Neuronal stem cell (in vitro differentiated cells): ENCODE results near the gene ERFL.

Experiments
- DNase-seq: peaks from one replicate; pipeline ENCODE4 v3.0.0-alpha.2; 2013; ENCODE audit warnings: low spot score
- H2AFZ ChIP-seq: one replicate; pipeline ENCODE4 v1.6.1; 2013; ENCODE audit warnings: mild to moderate bottlenecking, low read length, inconsistent platforms
- H2AK5ac ChIP-seq: 2 replicates; pipeline ENCODE4 v1.6.1; 2013; ENCODE audit warnings: low read depth, mild to moderate bottlenecking, inconsistent platforms, low read length, moderate library complexity, mixed read lengths
- H2BK120ac ChIP-seq: 2 replicates; pipeline ENCODE4 v1.6.1; 2013; ENCODE audit warnings: low read depth, mild to moderate bottlenecking, inconsistent platforms, low read length, moderate library complexity, mixed read lengths
- H2BK12ac ChIP-seq: one replicate; pipeline ENCODE4 v1.6.1; 2013; ENCODE audit warnings: low read length, inconsistent platforms
- H2BK15ac ChIP-seq: 2 replicates; pipeline ENCODE4 v1.6.1; 2013; ENCODE audit warnings: mild to moderate bottlenecking, low read length, inconsistent platforms, mixed read lengths
- H2BK5ac ChIP-seq: one replicate; pipeline ENCODE4 v1.6.1; 2013; ENCODE audit warnings: inconsistent platforms, mild to moderate bottlenecking, low read length, moderate library complexity
- H3K14ac ChIP-seq: one replicate; pipeline ENCODE4 v1.6.1; 2013; ENCODE audit warnings: low read length, inconsistent platforms
- H3K18ac ChIP-seq: 2 replicates; pipeline ENCODE4 v1.6.1; 2013; ENCODE audit warnings: low read length, inconsistent platforms
- H3K23ac ChIP-seq: 2 replicates; pipeline ENCODE4 v1.6.1; 2013; ENCODE audit warnings: low read depth, mild to moderate bottlenecking, mixed read lengths, low read length, inconsistent platforms; ENCODE audit not compliant: poor library complexity
- H3K27ac ChIP-seq: replicated peaks from 3 replicates; pipeline ENCODE4 v1.5.1; 2013; ENCODE audit warnings: low read length, inconsistent platforms
- H3K27me3 ChIP-seq, 3 experiments: 2 replicates each; pipeline ENCODE4 v1.6.1; 2013; ENCODE audit warnings: low read length in 3 of 3, mild to moderate bottlenecking in 2 of 3, inconsistent platforms in 1 of 3, low read depth in 1 of 3, mixed read lengths in 1 of 3, moderate library complexity in 1 of 3; ENCODE audit not compliant: control insufficient read depth in 3 of 3, insufficient read depth in 3 of 3
- H3K36me3 ChIP-seq, 2 donors: replicated peaks in 1 of 2; 2 replicates each; pipeline ENCODE4 v1.6.1; 2013; ENCODE audit warnings: low read length in 2 of 2; ENCODE audit not compliant: control insufficient read depth in 2 of 2, insufficient read depth in 2 of 2
- H3K4ac ChIP-seq: 2 replicates; pipeline ENCODE4 v1.6.1; 2013; ENCODE audit warnings: inconsistent platforms, mild to moderate bottlenecking, low read length, moderate library complexity
- H3K4me1 ChIP-seq, 2 donors: 1 replicate in 1 of 2; 2 replicates in 1 of 2; pipeline ENCODE4 v1.6.1; 2013; ENCODE audit warnings: low read length in 2 of 2, low read depth in 1 of 2; ENCODE audit not compliant: control insufficient read depth in 2 of 2, insufficient read depth in 1 of 2
- H3K4me2 ChIP-seq: one replicate; pipeline ENCODE4 v1.6.1; 2013; ENCODE audit warnings: mild to moderate bottlenecking, low read length, inconsistent platforms; ENCODE audit not compliant: insufficient read depth, poor library complexity, severe bottlenecking
- H3K4me3 ChIP-seq, 2 donors: 2 replicates each; pipeline ENCODE4 v1.5.1; 2013; ENCODE audit warnings: low read length in 2 of 2, mild to moderate bottlenecking in 2 of 2, inconsistent platforms in 1 of 2, moderate library complexity in 1 of 2
- H3K79me1 ChIP-seq: one replicate; pipeline ENCODE4 v1.6.1; 2013; ENCODE audit warnings: low read depth, mild to moderate bottlenecking, inconsistent platforms, low read length, moderate library complexity
- H3K9ac ChIP-seq: one replicate; pipeline ENCODE4 v1.6.1; 2013; ENCODE audit warnings: mild to moderate bottlenecking, low read depth, low read length, inconsistent platforms; ENCODE audit not compliant: poor library complexity
- H3K9me3 ChIP-seq, 2 donors: replicated peaks in 1 of 2; 2 replicates each; pipeline versions ENCODE3 to v1.6.1; 2013; ENCODE audit warnings: low read length in 2 of 2, mild to moderate bottlenecking in 2 of 2, inconsistent platforms in 1 of 2, low read depth in 1 of 2, mixed read lengths in 1 of 2, moderate library complexity in 1 of 2; ENCODE audit not compliant: control insufficient read depth in 2 of 2, insufficient read depth in 1 of 2
- H4K8ac ChIP-seq: one replicate; pipeline ENCODE4 v1.6.1; 2013; ENCODE audit warnings: low read depth, mild to moderate bottlenecking, inconsistent platforms, low read length, moderate library complexity
- H4K91ac ChIP-seq: one replicate; pipeline ENCODE4 v1.6.1; 2013; ENCODE audit warnings: low read length, low read depth, mild to moderate bottlenecking, inconsistent platforms; ENCODE audit not compliant: poor library complexity
- WGBS, 2 donors: extraction: QIAGEN DNeasy Blood & Tissue Kit; methylation state at CpG; one replicate each; pipeline ENCODE4 v1.1.7; 2013; ENCODE audit warnings: missing lambda C conversion rate in 2 of 2, mixed read lengths in 1 of 2; ENCODE audit not compliant: insufficient read length in 2 of 2, insufficient replicate concordance in 1 of 2; ENCODE audit errors: extremely low coverage in 2 of 2; 5-methylcytosine and 5-hydroxymethylcytosine counted together

ERFL gene

GRCh38 chr19:41864374-41864773, 63.9 kb downstream of the ERFL start:
- H4K91ac ChIP-seq: no peak overlapping the region
- peak overlapping the region in 1 of 2 donors; percentile 24 for H3K4me3 ChIP-seq
- H3K14ac ChIP-seq: no peak overlapping the region
- H3K4me1 ChIP-seq: peaks cover 16 to 19% of the 10 kb centered on the region in 2 donors
- H3K4ac ChIP-seq: no peak overlapping the region
- H3K27ac ChIP-seq: no peak overlapping the region
- H2BK5ac ChIP-seq: no peak overlapping the region
- H3K23ac ChIP-seq: peak overlapping the region; percentile 34
- no peaks in the 10 kb centered on the region for H3K9me3 ChIP-seq
- H3K36me3 ChIP-seq: peaks cover 68 to 84% of the 10 kb centered on the region in 2 donors
- H3K4me2 ChIP-seq: no peak overlapping the region
- H2BK120ac ChIP-seq: no peak overlapping the region
- no peak for DNase-seq
- peaks cover 31% of the 10 kb centered on the region for H3K79me1 ChIP-seq
- H3K18ac ChIP-seq: no peak overlapping the region
- no peak overlapping the region for H2AK5ac ChIP-seq
- H3K27me3 ChIP-seq: no peaks in the 10 kb centered on the region
- WGBS, 2 donors: no CpG with 5 or more reads among the region's 5 CpGs
- no peak overlapping the region for H2BK15ac ChIP-seq
- H2AFZ ChIP-seq: no peak overlapping the region
- no peak overlapping the region for H4K8ac ChIP-seq
- peak overlapping the region; percentile 2 for H3K9ac ChIP-seq
- no peak overlapping the region for H2BK12ac ChIP-seq

- H2AK5ac ChIP-seq: no peak overlapping the region
- no peak overlapping the region for H3K18ac ChIP-seq
- H4K8ac ChIP-seq: no peak overlapping the region
- no peak overlapping the region for H2BK5ac ChIP-seq
- no peak overlapping the region for H2BK12ac ChIP-seq
- no peaks in the 10 kb centered on the region for H3K9me3 ChIP-seq
- no peak overlapping the region for H2BK15ac ChIP-seq
- no peak overlapping the region for H3K4me2 ChIP-seq
- WGBS, 2 donors: no CpG with 5 or more reads among the region's 11 CpGs
- no peak overlapping the region for H4K91ac ChIP-seq
- no peak for DNase-seq
- H2AFZ ChIP-seq: no peak overlapping the region
- peaks cover 16 to 21% of the 10 kb centered on the region in 2 donors for H3K4me1 ChIP-seq
- H3K27me3 ChIP-seq: no peaks in the 10 kb centered on the region
- H3K79me1 ChIP-seq: peaks cover 29% of the 10 kb centered on the region
- H3K27ac ChIP-seq: no peak overlapping the region
- H3K9ac ChIP-seq: no peak overlapping the region
- H3K14ac ChIP-seq: no peak overlapping the region
- H3K36me3 ChIP-seq: peaks cover 58 to 74% of the 10 kb centered on the region in 2 donors
- no peak overlapping the region for H3K4me3 ChIP-seq
- H2BK120ac ChIP-seq: no peak overlapping the region
- no peak overlapping the region for H3K23ac ChIP-seq
- H3K4ac ChIP-seq: no peak overlapping the region
Observed at GRCh38 chr19:41863209-41863931, 64.9 kb downstream of the ERFL start.

- no peak overlapping the region for H3K4ac ChIP-seq
- no peak overlapping the region for H4K8ac ChIP-seq
- H2BK5ac ChIP-seq: no peak overlapping the region
- H3K4me2 ChIP-seq: no peak overlapping the region
- no peaks in the 10 kb centered on the region for H3K9me3 ChIP-seq
- peak overlapping the region in 1 of 2 donors; percentile 36 for H3K4me3 ChIP-seq
- H3K27me3 ChIP-seq: no peaks in the 10 kb centered on the region
- no peak overlapping the region for H3K27ac ChIP-seq
- H3K4me1 ChIP-seq: peaks cover 16 to 21% of the 10 kb centered on the region in 2 donors
- no peak overlapping the region for H2BK120ac ChIP-seq
- no peak overlapping the region for H2BK12ac ChIP-seq
- H3K36me3 ChIP-seq: peaks cover 51 to 65% of the 10 kb centered on the region in 2 donors
- peaks cover 25% of the 10 kb centered on the region for H3K79me1 ChIP-seq
- H3K14ac ChIP-seq: no peak overlapping the region
- no peak overlapping the region for H4K91ac ChIP-seq
- H2AFZ ChIP-seq: no peak overlapping the region
- H3K23ac ChIP-seq: no peak overlapping the region
- no peak for DNase-seq
- WGBS, 2 donors: no CpG with 5 or more reads among the region's 2 CpGs
- no peak overlapping the region for H3K9ac ChIP-seq
- no peak overlapping the region for H2BK15ac ChIP-seq
- H2AK5ac ChIP-seq: no peak overlapping the region
- no peak overlapping the region for H3K18ac ChIP-seq
Observed at GRCh38 chr19:41862445-41862986, 65.7 kb downstream of the ERFL start.

GRCh38 chr19:41861846-41862245, 66.4 kb downstream of the ERFL start:
- no peak for DNase-seq
- Histone ChIP-seq H2AK5ac (no peak overlapping the region), H2AFZ (no peak overlapping the region), H3K27ac (no peak overlapping the region), H2BK5ac (no peak overlapping the region), H2BK12ac (no peak overlapping the region), H3K18ac (no peak overlapping the region), H3K4me2 (no peak overlapping the region), H2BK15ac (no peak overlapping the region), H4K91ac (no peak overlapping the region), H3K4ac (no peak overlapping the region), H3K79me1 (peaks cover 25% of the 10 kb centered on the region), H2BK120ac (no peak overlapping the region), H3K36me3 (peaks cover 48 to 59% of the 10 kb centered on the region in 2 donors), H3K9ac (no peak overlapping the region), H3K14ac (no peak overlapping the region), H4K8ac (no peak overlapping the region), H3K27me3 (no peaks in the 10 kb centered on the region), H3K9me3 (no peaks in the 10 kb centered on the region), H3K4me3 (peak overlapping the region in 1 of 2 donors; percentile 98), H3K4me1 (peaks cover 16 to 21% of the 10 kb centered on the region in 2 donors), H3K23ac (no peak overlapping the region)
- no CpG with 5 or more reads among the region's 9 CpGs for WGBS, 2 donors
